NCI-H2171 (cell line): Measurements from ENCODE around the gene TIGD1.
"Not testable (repeated sequence)": the region's sequence is repeated elsewhere in the genome, so short reads cannot be mapped to it uniquely, and the experiment has no call there.

Experiments used
- DNase-seq: peaks from one replicate; lab custom pipeline; 2025; lab: John Stamatoyannopoulos, UW

The TIGD1 gene

GRCh38 chr2:232539298-232540231 lies 10.8 kb downstream of the TIGD1 start, which contains the start of gene CHRNG:
Gene CHRNG, plus strand, starts transcription at chr2:232539692. Its CDS starts 56 bp downstream, at chr2:232539748.
- DNase-seq = no peak

- DNase-seq = no peak
Observed at GRCh38 chr2:232538671-232539070, 11.7 kb downstream of the TIGD1 start.

GRCh38 chr2:232537499-232537898 lies 12.9 kb downstream of the TIGD1 start:
- no peak for DNase-seq

GRCh38 chr2:232537079-232537478 lies 13.3 kb downstream of the TIGD1 start:
- no peak for DNase-seq

- DNase-seq = no peak
Observed at GRCh38 chr2:232535761-232536530, 14.4 kb downstream of the TIGD1 start.

GRCh38 chr2:232534940-232535651 lies 15.3 kb downstream of the TIGD1 start:
- no peak for DNase-seq

GRCh38 chr2:232533944-232534710 lies 16.2 kb downstream of the TIGD1 start:
- no peak for DNase-seq

GRCh38 chr2:232532821-232533220 lies 17.5 kb downstream of the TIGD1 start:
- DNase-seq = not testable (repeated sequence)

GRCh38 chr2:232532419-232532818 lies 17.9 kb downstream of the TIGD1 start:
- peak; percentile 52 for DNase-seq

- DNase-seq = no peak
Observed at GRCh38 chr2:232530626-232531260, 19.6 kb downstream of the TIGD1 start.

GRCh38 chr2:232529806-232530547 lies 20.4 kb downstream of the TIGD1 start:
- DNase-seq = no peak

GRCh38 chr2:232528746-232529460 lies 21.5 kb downstream of the TIGD1 start:
- no peak for DNase-seq

- no peak for DNase-seq
Observed at GRCh38 chr2:232527905-232528470, 22.4 kb downstream of the TIGD1 start.

- DNase-seq = no peak
Observed at GRCh38 chr2:232526372-232526941, 23.9 kb downstream of the TIGD1 start.

GRCh38 chr2:232525791-232526371 lies 24.5 kb downstream of the TIGD1 start, which contains the start of gene CHRND:
Gene CHRND, plus strand, starts transcription at chr2:232526160. Its CDS starts 56 bp downstream, at chr2:232526216.
- DNase-seq = peak; percentile 32

- no peak for DNase-seq
Observed at GRCh38 chr2:232525199-232525598, 25.2 kb downstream of the TIGD1 start.

- DNase-seq = no peak
Observed at GRCh38 chr2:232524771-232525170, 25.6 kb downstream of the TIGD1 start.
